Gastrocnemius medialis (tissue), 4 donors: ENCODE measurements around the gene PSG5. TPM values are rescaled to one million over a fixed set of nuclear protein-coding genes. Genes with fewer than 3 reads are reported as not detected.
"Not testable (repeated sequence)": the region's sequence is repeated elsewhere in the genome, so short reads cannot be mapped to it uniquely, and the experiment has no call there.

Source experiments
- ATAC-seq, 2 donors: fragments of 150-250 bp; one replicate each; pipeline ENCODE4 v1.9.1; 2016
- DNase-seq, 2 donors: peaks; one replicate each; pipeline ENCODE4 v3.0.0-alpha.2; 2019
- H3K27ac ChIP-seq, 4 donors: fragments of 200-600 bp; sonication (generic); 1 replicate in 1 of 4; 2 replicates in 3 of 4; pipeline ENCODE4 v1.5.1; 2016 to 2018; ENCODE audit warnings: mild to moderate bottlenecking in 2 of 4, moderate library complexity in 1 of 4
- H3K27me3 ChIP-seq, 3 donors: fragments of 200-600 bp; sonication (generic) in 2 of 3; 1 replicate in 1 of 3; 2 replicates in 2 of 3; pipeline versions ENCODE4 v1.5.1 to v1.6.0; 2016 to 2019; ENCODE audit warnings: mild to moderate bottlenecking in 1 of 3, moderate library complexity in 1 of 3
- H3K36me3 ChIP-seq, 2 donors: fragments of 200-600 bp; sonication (generic) in 1 of 2; one replicate each; pipeline ENCODE4 v1.5.1; 2017 to 2018
- H3K4me1 ChIP-seq, 2 donors: fragments of 200-600 bp; sonication (generic) in 1 of 2; one replicate each; pipeline ENCODE4 v1.5.1; 2016 to 2017; ENCODE audit warnings: mild to moderate bottlenecking in 2 of 2
- H3K4me3 ChIP-seq, 4 donors: fragments of 200-600 bp; sonication (generic) in 3 of 4; 1 replicate in 1 of 4; 2 replicates in 3 of 4; pipeline ENCODE4 v1.5.1; 2016 to 2019; ENCODE audit warnings: mild to moderate bottlenecking in 2 of 4
- H3K9me3 ChIP-seq, 3 donors: fragments of 200-600 bp; sonication (generic) in 2 of 3; 1 replicate in 1 of 3; 2 replicates in 2 of 3; pipeline ENCODE4 v1.5.1; 2016 to 2019
- CTCF ChIP-seq, 5 experiments: fragments of 450-650 bp in 3 of 5; fragments of 200-600 bp in 2 of 5; sonication (generic) in 2 of 5; IDR thresholded peaks in 4 of 5; conservative IDR thresholded peaks in 1 of 5; 1 replicate in 4 of 5; 2 replicates in 1 of 5; pipeline ENCODE4 v1.5.1; 2016 to 2019; ENCODE audit warnings: antibody characterized with exemption in 5 of 5, mild to moderate bottlenecking in 3 of 5, moderate library complexity in 3 of 5
- POLR2A ChIP-seq, 2 donors: fragments of 450-650 bp; IDR thresholded peaks; one replicate each; pipeline ENCODE4 v1.6.1; 2017; ENCODE audit warnings: antibody characterized with exemption in 2 of 2, mild to moderate bottlenecking in 2 of 2, moderate library complexity in 2 of 2
- in situ Hi-C, 4 donors: fragments of 200-750 bp; cut with MboI; loops; one replicate each; pipeline versions ENCODE4 v1.15.0 to v1.8.0; 2017; ENCODE audit warnings: low sequenced_read_pairs in 4 of 4
- intact Hi-C: fragments of 100-400 bp; cut with DNase I; formaldehyde crosslinking; loops from one replicate; pipeline ENCODE4 v1.15.1; 2023; ENCODE audit warnings: low total_unique reads
- total RNA-seq, 4 donors: library from RNA; depleted of rRNA; stranded (reverse); fragments of >200 nt; gene quantifications; one replicate each; pipeline versions ENCODE4 v1.1.0 to v1.2.3, GENCODE V29; 2016

Gene PSG5
- total RNA-seq, 4 donors from 2014 or later, result not detected

GRCh38 chr19:43148233-43148632 lies 38.1 kb downstream of the PSG5 start:
- no peak for TF ChIP-seq CTCF (IDR thresholded peaks at IDR 0.05 in 4 of 5, conservative IDR thresholded peaks at IDR 0.05 in 1 of 5)
- no peak for TF ChIP-seq POLR2A (IDR thresholded peaks at IDR 0.05)

GRCh38 chr19:43141763-43142162 lies 44.6 kb downstream of the PSG5 start:
- H3K9me3 ChIP-seq, H3K27ac ChIP-seq, intact Hi-C loops, H3K4me1 ChIP-seq, H3K27me3 ChIP-seq, H3K4me3 ChIP-seq, DNase-seq, in situ Hi-C loops, ATAC-seq, H3K36me3 ChIP-seq: not testable (repeated sequence)

More at GRCh38 chr19:43148233-43148632, 38.1 kb downstream of the PSG5 start:
- Histone ChIP-seq H3K36me3 (no peaks in the 10 kb centered on the region), H3K4me3 (no peak overlapping the region), H3K27ac (no peak overlapping the region), H3K4me1 (no peaks in the 10 kb centered on the region), H3K27me3 (no peaks in the 10 kb centered on the region), H3K9me3 (no peaks in the 10 kb centered on the region)
- no peak for DNase-seq
- ATAC-seq, result no peak
- intact Hi-C loops (no loop called here), in situ Hi-C loops (no loop called here)

- H3K4me1 ChIP-seq, result no peaks in the 10 kb centered on the region
- H3K4me3 ChIP-seq, result no peak overlapping the region
- TF ChIP-seq POLR2A (IDR thresholded peaks at IDR 0.05) (no peak), CTCF (IDR thresholded peaks at IDR 0.05 in 4 of 5, conservative IDR thresholded peaks at IDR 0.05 in 1 of 5) (no peak)
- no peaks in the 10 kb centered on the region for H3K27me3 ChIP-seq
- intact Hi-C loops, result no loop called here
- H3K27ac ChIP-seq, result no peak overlapping the region
- ATAC-seq (no peak), DNase-seq (no peak)
- no peaks in the 10 kb centered on the region for H3K36me3 ChIP-seq
- in situ Hi-C loops, result no loop called here
- H3K9me3 ChIP-seq, result no peaks in the 10 kb centered on the region
Observed at GRCh38 chr19:43132696-43133095, 53.6 kb downstream of the PSG5 start.

- H3K27me3 ChIP-seq, in situ Hi-C loops, ATAC-seq, intact Hi-C loops, H3K27ac ChIP-seq, H3K9me3 ChIP-seq, DNase-seq, H3K4me1 ChIP-seq, H3K4me3 ChIP-seq, H3K36me3 ChIP-seq: not testable (repeated sequence)
Observed at GRCh38 chr19:43131281-43131842, 55.0 kb downstream of the PSG5 start.

- H3K4me1 ChIP-seq, intact Hi-C loops, DNase-seq, H3K36me3 ChIP-seq, H3K9me3 ChIP-seq, H3K27me3 ChIP-seq, H3K27ac ChIP-seq, ATAC-seq, in situ Hi-C loops, H3K4me3 ChIP-seq: not testable (repeated sequence)
Observed at GRCh38 chr19:43129197-43129596, 57.1 kb downstream of the PSG5 start.

- H3K9me3 ChIP-seq, H3K27me3 ChIP-seq, intact Hi-C loops, H3K27ac ChIP-seq, H3K4me1 ChIP-seq, H3K36me3 ChIP-seq, H3K4me3 ChIP-seq, DNase-seq, ATAC-seq, in situ Hi-C loops: not testable (repeated sequence)
Observed at GRCh38 chr19:43127336-43127735, 59.0 kb downstream of the PSG5 start.

GRCh38 chr19:43126720-43127119 lies 59.6 kb downstream of the PSG5 start:
- Histone ChIP-seq H3K27ac (no peak overlapping the region), H3K36me3 (no peaks in the 10 kb centered on the region), H3K9me3 (no peaks in the 10 kb centered on the region), H3K4me1 (no peaks in the 10 kb centered on the region), H3K4me3 (no peak overlapping the region), H3K27me3 (no peaks in the 10 kb centered on the region)
- DNase-seq (no peak), ATAC-seq (no peak)
- intact Hi-C loops, result no loop called here
- in situ Hi-C loops, result no loop called here
- TF ChIP-seq CTCF (IDR thresholded peaks at IDR 0.05 in 4 of 5, conservative IDR thresholded peaks at IDR 0.05 in 1 of 5) (no peak), POLR2A (IDR thresholded peaks at IDR 0.05) (no peak)
